Calu3 (cell line): ENCODE data around the gene SMU1. TPM values are rescaled to one million over a fixed set of nuclear protein-coding genes. Genes with fewer than 3 reads are reported as not detected.

Experiments used
- BruUV-seq: library from RNA; stranded (reverse); fragments of 400-500 nt; replicated peaks from 2 replicates; lab custom pipeline; 2021; lab: Mats Ljungman, UMichigan
- CTCF ChIA-PET: fragments of 300-600 bp; sonication (Branson Sonifier 250); formaldehyde crosslinking; loops from one replicate; lab custom pipeline; 2022; ENCODE audit warnings: antibody characterized with exemption; lab: Charles Lee
- DNase-seq: peaks from one replicate; pipeline ENCODE4 v3.0.0; 2022
- H3K27ac Mint-ChIP-seq: one replicate; pipeline ENCODE4 v1.8.0; 2022; ENCODE audit warnings: mixed read lengths; ENCODE audit not compliant: unreplicated experiment
- H3K27me3 Mint-ChIP-seq: one replicate; pipeline ENCODE4 v1.8.0; 2022; ENCODE audit warnings: mixed read lengths; ENCODE audit not compliant: unreplicated experiment
- H3K36me3 Mint-ChIP-seq: one replicate; pipeline ENCODE4 v1.8.0; 2022; ENCODE audit warnings: mild to moderate bottlenecking, moderate library complexity, mixed read lengths; ENCODE audit not compliant: insufficient read depth, unreplicated experiment
- H3K4me1 Mint-ChIP-seq: one replicate; pipeline ENCODE4 v1.8.0; 2022; ENCODE audit warnings: mild to moderate bottlenecking, low read depth, mixed read lengths; ENCODE audit not compliant: unreplicated experiment
- H3K4me3 Mint-ChIP-seq: one replicate; pipeline ENCODE4 v1.8.0; 2022; ENCODE audit warnings: mild to moderate bottlenecking, low read depth, moderate library complexity, mixed read lengths; ENCODE audit not compliant: unreplicated experiment
- H3K9me3 Mint-ChIP-seq: one replicate; pipeline ENCODE4 v1.8.0; 2022; ENCODE audit warnings: low read depth, mixed read lengths; ENCODE audit not compliant: unreplicated experiment
- CTCF ChIP-seq: fragments of 200-600 bp; IDR thresholded peaks from one replicate; pipeline ENCODE4 v1.8.0; 2022; ENCODE audit warnings: antibody characterized with exemption; ENCODE audit not compliant: unreplicated experiment
- intact Hi-C: fragments of 100-400 bp; cut with micrococcal nuclease; formaldehyde crosslinking; loops from one replicate; pipeline ENCODE4 v1.10.0; 2022; ENCODE audit not compliant: unreplicated experiment
- total RNA-seq: library from RNA; stranded (reverse); gene quantifications from 2 replicates; pipeline ENCODE4 v1.2.3, GENCODE V29; 2022

SMU1 gene
- total RNA-seq, 1 experiment from 2014 or later = 12.3 TPM

DNA sequence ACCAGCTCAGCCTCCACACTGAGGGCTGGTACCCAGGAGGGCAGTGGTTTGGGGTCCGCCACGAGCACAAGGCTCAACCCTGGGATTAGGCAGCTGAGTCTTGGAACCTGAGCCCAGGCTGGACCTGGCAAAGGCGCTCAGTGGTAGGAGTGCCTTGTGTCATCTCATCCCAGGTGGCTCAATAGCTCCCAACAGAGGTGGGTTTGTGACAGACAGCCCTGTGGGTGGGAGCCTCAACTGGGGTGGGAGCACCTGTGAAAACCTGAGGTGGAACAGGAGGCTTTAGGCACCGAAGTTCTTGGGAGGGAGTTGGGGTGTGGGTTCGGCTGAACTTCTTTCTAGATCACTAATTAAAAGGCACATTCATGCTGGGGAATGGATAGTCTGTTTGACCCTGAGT, 35.2 kb upstream of the SMU1 start:
- H3K27ac Mint-ChIP-seq = no peak overlapping the region
- no TSS peak for BruUV-seq
- TF ChIP-seq CTCF = no peak
- no peak for DNase-seq
- no peak overlapping the region for H3K4me3 Mint-ChIP-seq
- no peaks in the 10 kb centered on the region for H3K9me3 Mint-ChIP-seq
- no peaks in the 10 kb centered on the region for H3K4me1 Mint-ChIP-seq
- CTCF ChIA-PET = no interaction called here
- intact Hi-C loops = no loop called here
- no peaks in the 10 kb centered on the region for H3K27me3 Mint-ChIP-seq
- peaks cover 8% of the 10 kb centered on the region for H3K36me3 Mint-ChIP-seq

DNA sequence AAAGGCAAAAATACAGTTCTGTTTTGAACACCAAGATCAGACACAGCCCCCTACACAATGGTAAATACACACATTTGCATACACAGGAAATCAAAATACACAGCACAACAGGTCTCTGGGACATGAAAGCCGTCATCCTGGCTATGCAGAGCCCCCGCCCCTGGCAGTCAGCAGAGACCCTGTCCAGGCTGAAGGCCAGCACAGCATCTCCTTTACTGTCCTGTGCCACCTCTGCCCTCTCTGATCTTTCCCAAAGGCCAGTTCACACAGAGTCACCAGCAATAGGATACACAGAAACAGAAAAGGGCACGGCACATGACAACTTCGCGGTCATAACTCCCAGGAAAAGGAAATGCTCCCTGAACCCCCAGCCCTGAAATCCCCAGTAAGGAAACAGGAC, 34.2 kb upstream of the SMU1 start:
- TF ChIP-seq CTCF = no peak
- Mint-ChIP-seq H3K27ac (no peak overlapping the region), H3K4me3 (no peak overlapping the region), H3K27me3 (no peaks in the 10 kb centered on the region), H3K36me3 (peaks cover 8% of the 10 kb centered on the region), H3K9me3 (no peaks in the 10 kb centered on the region), H3K4me1 (no peaks in the 10 kb centered on the region)
- intact Hi-C loops = no loop called here
- TSS peak; percentile 39 for BruUV-seq
- CTCF ChIA-PET = no interaction called here
- no peak for DNase-seq

DNA sequence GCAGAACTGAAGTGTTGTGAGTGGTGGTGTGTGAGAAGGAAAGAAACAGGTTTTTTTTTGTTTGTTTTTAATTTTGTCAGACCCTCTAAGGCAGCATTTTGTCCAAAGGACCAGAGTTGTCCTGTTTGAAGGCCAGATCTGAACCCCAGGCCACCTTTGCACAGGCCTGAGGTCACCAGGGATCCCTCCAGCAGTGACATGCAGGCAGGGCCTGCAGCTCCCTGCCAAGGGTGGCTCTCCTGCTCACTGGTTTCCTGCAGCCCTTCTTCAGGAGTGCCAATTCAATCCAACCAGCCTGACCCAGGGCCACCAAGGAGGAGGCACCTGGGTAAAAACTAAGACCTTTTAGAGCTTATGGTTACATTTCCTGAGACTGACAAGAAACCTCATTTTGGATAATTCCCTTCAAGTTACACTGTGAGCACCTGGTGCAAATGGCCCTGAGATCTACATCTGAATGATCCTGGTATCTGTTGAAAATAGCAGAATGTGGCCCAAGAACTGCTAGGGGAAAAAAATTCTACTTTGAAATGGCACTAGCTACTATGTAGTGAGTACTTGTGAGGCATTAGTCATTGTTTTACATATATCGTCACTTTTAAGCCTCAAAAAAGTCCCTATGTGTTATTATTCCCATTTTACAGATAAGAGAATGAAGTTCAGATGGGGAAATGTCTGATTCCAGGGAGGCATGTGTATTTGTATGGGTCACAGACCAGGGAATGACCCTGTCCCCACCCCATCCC, 33.5 kb upstream of the SMU1 start:
- no peak overlapping the region for H3K27ac Mint-ChIP-seq
- DNase-seq = no peak
- intact Hi-C loops = no loop called here
- H3K9me3 Mint-ChIP-seq = no peaks in the 10 kb centered on the region
- no peak overlapping the region for H3K4me3 Mint-ChIP-seq
- CTCF ChIA-PET = interaction anchor here (0.6 to 1.0 kb wide), 2 partner anchors 48 to 514 kb away, joined by 3 to 4 read pairs; no protein-coding TSS in a partner anchor
- BruUV-seq = no TSS peak
- no peaks in the 10 kb centered on the region for H3K4me1 Mint-ChIP-seq
- TF ChIP-seq CTCF = no peak
- H3K27me3 Mint-ChIP-seq = no peaks in the 10 kb centered on the region
- peaks cover 8% of the 10 kb centered on the region for H3K36me3 Mint-ChIP-seq

DNA sequence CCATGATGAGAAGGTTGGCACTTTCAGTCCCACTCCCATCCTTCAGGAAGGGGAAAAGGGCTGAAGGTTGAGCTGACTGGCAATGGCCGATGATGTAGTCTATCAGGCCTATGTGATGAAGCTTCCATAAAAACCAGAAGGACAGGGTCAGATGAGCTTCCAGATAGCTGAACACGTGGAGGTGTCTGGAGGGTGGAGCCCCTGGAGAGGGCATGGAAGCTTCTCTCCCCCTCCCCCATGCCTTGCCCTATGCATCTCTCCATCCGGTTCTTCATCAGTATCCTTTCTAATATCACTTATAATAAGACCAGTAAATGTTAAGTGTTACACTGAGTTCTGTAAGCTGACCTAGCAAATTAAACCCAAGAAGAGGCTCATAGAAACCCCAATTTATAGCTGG, 32.6 kb upstream of the SMU1 start:
- no peak overlapping the region for H3K27ac Mint-ChIP-seq
- no peak for TF ChIP-seq CTCF

More for the DNA sequence above, 32.6 kb upstream of the SMU1 start:
- DNase-seq = no peak
- Mint-ChIP-seq H3K4me1 (peaks cover 2% of the 10 kb centered on the region), H3K9me3 (no peaks in the 10 kb centered on the region), H3K27me3 (no peaks in the 10 kb centered on the region), H3K36me3 (peaks cover 8% of the 10 kb centered on the region), H3K4me3 (no peak overlapping the region)
- no TSS peak for BruUV-seq
- CTCF ChIA-PET = interaction anchor here (1.0 kb wide), 1 partner anchor 49 kb away, joined by 4 read pairs; no protein-coding TSS in a partner anchor
- intact Hi-C loops = no loop called here
